NCI-H2171 treated with DMSO at 0.1 percent for 48 hours (cell line): ENCODE data around the gene GLDC.
"Not testable (repeated sequence)": the region's sequence is repeated elsewhere in the genome, so short reads cannot be mapped to it uniquely, and the experiment has no call there.

Experiments
- DNase-seq: peaks from one replicate; lab custom pipeline; 2025; lab: John Stamatoyannopoulos, UW

GLDC gene

DNA sequence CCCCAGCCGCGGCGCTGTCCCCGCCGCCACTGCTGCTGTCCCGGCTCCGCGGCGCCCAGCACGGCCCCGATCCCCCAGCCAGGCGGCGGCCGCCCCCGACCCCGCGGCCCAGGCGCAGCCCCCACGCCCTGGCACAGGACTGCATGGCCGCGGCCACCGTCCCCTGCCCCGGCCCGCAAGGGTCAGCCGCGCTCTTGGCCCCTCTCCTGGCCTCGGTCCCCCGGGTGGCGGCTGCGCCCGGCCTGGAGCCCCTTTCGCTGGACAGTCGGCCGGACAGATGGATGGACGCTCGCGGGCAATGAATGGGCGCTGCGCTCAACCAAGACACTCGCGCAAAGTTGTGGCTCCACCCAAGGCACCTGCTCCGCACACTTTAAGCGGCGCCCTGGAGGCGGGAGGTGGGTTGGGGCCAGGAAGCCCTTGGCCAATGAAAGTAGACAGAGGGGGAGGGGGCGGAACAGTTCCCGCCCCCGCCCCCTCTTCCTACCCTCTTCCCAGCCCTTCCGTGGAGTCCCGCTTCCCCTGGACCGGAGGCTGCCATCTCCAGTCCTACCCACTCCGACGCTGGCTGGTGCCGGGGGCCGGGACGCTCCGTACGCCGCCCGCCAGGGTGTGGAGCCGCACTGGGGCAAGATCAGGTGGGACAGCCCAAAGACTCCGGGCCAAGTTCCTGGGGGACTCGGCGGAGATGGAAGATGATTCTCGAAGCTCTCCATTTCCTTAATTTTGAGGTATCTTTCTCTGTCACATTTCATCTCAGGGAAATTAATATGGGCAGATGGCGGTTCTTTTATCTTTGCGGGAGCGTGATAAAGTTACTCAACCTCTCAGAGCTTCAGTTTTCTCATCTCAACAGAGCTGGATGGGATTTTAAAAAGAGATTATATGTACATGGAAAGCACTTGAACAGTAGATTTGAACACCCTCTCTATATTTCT is at the start of gene GLDC:
Gene GLDC (minus strand): TSS at position 375 of the 938 bp plus-strand sequence. CDS start 230 bp downstream, at position 145.
- peak; percentile 78 for DNase-seq

DNA sequence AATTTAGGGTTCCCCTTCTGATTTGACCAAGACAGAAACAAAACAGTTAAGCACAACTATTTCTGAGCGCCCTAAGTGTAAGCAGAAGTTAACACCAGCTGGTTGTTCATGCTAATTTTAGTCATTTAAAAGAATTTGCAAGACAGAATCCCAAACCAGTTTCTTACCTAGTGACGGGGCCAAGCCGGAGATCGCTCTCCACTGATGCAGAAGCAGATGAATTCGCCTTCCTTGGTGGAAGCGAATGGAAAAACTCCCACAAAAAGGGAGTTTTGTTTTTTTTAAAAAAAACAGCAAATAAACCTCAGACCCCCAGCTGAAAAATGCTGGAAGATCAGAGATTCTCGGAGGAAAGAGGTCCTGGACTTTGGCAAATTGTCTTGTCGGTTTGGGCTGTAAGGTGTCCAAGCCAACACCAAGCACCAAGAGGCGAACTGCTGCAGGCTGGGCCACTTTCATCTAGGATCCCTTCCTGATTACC is 47.4 kb upstream of the GLDC start:
- DNase-seq, result no peak

DNA sequence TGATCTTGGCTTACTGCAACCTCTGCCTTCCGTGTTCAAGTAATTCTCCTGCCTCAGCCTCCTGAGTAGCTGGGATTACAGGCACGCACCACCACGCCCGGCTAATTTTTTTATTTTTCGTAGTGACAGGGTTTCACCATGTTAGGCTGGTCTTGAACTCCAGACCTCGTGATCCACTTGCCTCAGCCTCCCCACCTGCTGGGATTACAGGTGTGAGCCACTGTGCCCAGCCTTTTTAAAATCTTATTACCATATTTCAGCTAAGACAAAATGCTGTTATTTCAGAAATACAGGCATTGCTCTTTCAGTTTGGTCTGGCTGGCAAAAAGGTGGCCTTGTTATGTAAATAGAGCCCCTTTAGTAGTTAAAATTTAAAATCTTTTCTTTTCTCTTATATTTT is 46.9 kb upstream of the GLDC start:
- no peak for DNase-seq

DNA sequence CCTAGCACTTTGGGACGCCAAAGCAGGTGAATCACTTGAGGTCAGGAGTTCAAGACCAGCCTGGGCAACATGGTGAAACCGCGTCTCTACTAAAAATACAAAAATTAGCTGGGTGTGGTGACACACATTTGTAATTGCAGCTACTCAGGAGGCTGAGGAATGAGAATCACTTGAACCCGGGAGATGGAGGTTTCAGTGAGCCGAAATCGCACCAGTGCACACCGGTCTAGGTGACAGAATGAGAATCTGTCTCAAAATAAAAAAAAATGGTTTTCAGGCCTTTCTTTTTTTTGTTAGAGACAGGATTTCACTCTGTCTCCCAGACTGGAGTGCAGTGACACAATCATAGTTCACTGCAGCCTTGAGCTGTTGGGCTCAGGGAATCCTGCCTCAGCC is 45.1 kb upstream of the GLDC start:
- DNase-seq, result not testable (repeated sequence)

DNA sequence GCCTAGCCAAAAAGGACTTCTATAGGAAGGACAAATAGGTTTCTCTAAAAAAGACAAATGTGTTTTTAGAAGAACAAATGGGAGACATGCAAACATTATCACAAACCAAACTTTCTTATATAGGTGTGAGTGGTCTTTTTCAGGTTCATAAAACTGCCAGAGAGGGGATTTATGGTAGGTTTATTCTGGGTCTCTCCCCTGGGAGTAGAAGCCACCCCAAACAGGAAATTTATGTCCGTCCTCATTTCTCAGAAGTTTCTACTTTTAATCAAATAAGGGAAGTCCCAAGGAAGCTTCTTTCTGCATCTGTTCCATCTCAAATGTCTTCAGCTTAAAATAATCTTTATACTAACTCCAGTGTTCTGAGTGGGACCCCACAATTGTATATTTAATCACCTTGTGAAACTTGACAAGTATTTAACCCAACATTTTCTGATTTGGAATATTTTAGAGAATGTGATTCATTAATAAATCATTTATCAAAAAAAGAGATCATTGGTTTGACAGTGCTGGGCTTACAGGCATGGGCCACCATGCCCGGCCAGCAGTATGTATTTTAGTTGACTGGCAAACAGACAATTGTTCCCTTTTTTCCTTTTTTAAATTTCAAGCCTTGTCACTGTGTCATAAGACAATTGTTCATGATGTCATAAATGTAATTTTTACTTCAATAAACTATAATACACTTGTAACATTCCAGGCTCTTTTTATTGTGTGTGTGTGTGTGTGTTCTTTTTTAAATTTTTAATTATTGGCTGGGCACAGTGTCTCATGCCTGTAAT is 44.6 kb upstream of the GLDC start:
- DNase-seq, result no peak

DNA sequence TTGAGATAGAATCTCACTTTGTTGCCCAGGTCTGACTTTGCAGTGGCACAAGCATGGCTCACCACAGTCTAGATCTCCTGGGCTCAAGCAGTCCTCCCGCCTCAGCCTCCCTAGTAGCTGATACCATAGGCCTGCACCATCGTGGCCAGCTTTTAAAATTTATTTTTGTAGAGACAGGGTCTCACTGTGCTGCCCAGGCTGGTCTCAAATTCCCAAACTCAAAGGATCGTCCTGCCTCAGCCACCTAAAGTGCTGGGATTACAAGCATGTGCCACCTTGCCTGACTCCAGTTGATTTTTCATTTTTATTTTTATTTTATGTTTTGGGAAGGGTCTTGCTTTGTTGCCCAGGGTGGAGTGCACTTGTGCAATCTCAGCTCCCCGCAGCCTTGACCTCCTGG is 41.7 kb upstream of the GLDC start:
- DNase-seq, result no peak

DNA sequence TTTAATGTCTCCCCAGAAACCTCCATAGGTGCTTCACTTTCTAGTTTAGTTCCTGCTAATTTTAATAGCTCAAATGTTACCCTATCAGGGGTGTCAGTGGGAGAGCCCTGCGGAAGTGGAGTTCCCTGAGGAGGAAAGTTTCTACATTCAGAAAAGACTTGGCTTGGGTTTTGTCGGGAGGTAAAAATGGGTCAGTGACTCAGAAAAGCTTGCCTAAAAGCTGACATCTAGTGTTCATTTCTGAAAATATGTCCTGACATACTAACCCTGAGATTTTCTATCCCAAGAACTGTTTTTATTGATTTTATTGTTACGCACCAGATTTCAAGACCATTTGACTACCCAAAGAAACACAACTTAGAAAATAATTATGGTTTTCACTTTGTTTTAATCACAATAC is 40.9 kb upstream of the GLDC start:
- DNase-seq, result no peak

DNA sequence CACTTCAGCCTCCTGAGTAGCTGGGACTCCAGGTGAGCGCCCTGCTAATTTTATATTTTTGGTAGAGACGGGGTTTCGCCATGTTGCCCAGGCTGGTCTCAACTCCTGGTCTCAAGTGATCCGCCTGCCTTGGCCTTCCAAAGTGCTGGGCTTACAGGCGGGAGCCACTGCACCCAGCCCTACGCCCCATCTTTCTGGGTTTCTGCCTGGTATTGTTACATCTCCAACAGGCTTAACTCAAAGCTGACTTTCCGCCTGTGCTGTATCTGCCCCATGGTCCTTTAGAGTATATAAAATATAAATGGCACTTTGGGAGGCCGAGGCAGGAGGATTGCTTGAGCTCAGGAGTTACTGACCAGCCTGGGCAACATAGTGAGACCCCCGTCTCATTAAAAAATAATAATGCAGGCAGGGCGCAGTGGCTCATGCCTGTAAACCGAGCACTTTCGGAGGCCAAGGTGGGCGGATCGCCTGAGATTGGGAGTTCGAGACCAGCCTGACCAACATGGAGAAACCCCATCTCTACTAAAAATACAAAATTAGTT is 36.5 kb upstream of the GLDC start:
- DNase-seq, result no peak

DNA sequence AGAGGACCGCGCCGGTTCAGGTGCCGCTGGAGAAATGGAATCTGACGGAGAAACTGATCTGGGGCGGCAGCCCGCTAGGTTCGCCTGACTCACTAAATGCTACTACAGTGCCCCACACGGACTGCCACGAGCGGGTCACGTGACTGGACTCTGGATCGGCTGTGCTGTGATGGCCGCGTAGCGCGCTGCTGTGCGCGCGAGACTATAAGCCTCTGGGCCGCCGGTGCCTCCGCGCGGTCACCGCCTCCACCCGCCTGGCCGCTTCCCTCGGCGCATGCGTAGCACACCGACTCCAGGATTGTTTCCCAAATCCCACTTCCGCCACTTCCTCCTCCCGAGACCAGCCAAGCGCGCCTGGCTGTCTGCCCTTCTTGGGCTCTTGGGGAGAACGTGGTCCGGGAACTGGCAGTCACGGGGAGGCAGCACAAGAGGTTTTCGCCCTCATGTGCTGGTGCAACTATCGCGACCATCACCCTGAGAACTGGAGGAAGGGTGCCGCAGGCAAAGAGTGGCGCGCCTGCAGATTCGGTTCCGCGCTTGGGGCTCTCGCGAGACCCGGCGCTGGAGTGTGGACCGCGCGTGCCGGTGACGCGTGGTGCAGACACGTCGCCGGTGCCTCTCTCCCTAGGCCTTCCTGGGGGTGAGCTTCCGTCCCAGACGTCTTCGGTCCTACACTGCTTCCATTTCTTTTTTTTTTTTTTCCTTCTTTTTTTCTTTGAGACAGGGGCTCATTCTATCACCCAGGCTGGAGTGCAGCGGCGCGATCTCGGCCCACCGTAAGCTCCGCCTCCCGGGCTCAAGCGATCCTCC is 35.8 kb upstream of the GLDC start:
- peak; percentile 92 for DNase-seq

DNA sequence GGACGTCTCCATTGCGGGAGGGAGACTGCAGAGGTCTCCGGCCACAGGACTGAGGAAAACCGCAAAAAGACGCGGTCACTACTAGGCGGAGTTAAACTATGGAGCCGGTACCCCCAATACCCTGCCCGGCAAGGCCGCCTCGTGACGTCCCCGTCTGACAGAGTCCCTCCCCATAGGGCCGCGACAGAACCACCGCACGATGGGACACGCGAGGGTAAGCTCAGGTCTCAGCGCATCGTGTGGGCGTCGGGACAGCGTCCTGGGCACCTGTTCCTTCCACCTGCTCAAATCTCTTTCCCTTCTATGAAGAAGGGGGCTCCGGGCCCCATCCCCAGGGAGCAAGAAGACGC is 35.2 kb upstream of the GLDC start:
- no peak for DNase-seq

DNA sequence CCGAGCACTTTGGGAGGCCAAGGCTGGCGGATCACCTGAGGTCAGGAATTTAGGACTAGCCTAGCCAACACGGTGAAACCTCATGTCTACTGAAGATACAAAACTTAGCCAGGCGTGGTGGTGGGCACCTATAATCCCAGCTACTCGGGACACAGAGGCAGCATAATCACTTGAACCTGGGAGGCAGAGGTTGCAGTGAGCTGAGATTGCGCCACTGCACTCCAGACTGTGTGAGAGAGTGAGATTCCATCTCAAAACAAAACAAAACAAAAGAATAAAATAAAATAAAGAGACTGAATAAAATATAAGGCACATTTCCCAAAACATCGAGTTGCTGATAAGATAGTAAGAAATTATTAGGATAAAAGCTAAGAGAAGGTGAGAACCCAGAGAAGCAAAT is 32.3 kb upstream of the GLDC start:
- DNase-seq, result no peak

DNA sequence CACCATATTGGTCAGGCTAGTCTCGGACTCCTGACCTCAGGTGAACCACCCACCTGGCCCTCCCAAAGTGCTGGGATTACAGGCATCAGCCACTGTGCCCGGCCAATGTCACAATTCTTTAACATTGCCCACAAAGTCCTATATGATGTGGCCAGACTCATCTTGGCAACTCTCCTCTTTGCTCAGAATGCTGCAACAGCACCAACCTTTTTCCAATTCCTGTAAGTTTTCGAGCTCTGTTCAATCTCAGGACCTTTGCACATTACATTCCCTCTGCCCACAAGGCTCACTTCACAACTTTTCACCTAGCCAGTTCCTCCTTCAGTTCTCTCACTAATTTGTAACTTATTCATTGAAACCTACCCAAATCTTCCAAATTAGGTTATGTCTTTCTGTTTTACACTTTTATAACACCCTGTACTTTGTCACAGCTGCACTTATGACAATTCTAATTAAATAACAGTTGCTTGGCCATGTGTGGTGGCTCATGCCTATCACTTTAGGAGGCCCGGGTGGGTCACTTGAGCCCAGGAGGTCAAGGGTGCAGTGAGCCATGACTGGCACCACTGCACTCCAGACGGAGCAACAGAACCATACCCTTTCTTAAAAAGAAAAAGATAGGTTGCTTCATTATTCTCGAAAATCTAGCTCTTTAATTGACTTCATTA is 30.9 kb upstream of the GLDC start:
- DNase-seq, result no peak

DNA sequence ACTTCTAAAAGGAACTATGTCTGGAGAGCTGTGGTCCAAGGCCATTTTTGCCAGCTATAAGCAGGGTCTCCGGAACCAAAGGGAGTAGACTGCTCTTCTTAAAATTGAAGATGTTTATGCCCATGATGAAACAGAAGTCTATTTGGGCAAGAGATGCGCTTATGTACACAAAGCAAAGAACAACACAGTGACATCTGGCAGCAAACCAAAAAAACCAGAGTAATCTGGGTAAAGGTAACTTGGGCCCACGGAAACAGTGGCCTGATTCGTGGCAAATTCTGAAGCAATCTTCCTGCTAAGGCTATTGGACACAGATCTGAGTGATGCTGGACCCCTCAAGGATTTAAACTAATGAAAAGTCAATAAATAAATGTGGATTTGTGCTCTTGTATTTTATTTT is 29.7 kb upstream of the GLDC start:
- no peak for DNase-seq

DNA sequence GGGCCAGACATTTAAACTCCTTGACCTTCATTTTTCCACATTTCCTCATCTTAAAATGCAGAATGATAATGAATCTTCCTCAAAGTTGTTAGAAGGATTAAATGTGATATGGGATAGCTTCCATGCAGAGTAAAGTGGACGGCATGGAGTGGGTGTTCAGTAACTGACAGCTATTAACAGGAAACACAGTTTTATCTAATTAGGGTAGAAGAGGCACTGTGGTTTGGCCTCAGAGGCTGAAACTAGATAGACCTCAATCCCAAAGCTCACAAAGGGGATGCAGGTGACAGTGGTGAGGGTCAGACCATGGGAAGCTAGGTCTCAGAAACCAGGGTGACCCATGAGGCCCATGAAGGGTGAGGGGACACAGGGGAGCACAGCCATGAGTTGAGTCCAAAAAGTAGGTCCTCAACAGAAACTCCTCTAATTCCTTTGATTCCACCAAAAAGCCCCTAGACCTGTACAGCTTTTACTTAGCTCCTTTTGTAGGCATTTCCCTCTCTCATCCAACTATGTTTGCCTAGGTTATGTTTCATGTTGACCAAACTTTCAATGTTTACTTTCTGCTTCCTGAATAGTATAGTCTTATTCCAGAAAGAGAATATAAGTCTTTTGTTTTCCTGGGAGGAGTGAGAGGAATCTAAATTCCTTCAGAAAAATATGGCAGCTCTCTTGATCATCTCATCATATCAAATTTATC is 27.9 kb upstream of the GLDC start:
- DNase-seq, result no peak

DNA sequence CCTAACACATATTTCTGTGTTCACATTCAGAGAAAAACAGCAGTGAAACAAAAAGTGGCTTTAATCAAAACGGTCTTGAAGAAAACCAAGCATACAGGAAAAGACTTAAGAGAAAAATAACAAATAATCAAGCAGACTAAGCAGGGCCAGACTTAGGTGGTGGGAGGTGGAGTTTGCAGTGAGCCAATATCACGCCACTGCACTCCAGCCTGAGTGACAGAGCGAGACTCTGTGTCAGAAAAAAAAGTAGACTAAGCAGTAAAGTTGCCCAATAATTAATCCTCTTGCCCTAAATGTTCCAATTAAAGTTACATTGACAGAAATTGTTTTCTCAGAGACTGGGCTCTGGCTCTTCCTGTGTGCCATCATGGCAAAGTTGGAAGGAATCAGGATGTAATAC is 26.6 kb upstream of the GLDC start:
- DNase-seq, result no peak

DNA sequence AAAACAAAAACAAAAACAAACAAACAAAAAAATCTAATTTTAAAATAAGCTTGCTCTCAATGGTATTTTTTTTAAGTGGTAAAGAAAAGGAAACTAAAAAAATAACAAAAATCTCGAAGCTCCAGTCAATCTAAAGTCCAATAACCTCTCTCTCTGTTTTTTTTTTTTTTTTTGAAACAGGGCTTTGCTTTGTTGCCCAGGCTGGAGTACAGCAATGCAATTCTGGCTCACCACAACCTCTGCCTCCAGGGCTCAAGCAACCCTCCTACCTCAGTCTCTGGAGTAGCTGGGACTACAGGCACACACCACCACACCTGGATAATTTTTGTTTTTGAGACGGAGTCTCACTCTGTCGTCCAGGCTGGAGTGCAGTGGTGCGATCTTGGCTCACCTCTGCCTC is 25.9 kb upstream of the GLDC start:
- DNase-seq, result no peak

DNA sequence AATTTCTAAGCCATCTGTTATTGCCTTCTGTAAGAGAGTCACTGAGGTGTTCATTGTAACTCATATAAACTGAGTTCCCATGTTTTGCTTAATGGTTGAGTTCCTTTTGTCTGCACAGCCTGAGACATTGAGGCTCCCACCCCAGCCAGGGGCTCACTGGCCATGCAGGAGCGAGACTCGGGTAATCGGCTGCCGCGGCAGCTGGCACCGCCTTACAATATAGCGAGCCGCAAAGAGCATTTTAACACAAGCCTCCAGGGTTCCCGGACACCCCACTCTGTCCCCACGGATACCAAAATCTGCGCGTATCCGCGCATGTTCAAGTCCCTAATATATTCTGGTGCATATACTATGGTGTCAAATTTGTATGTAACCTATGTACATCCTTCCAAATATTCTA is 24.4 kb upstream of the GLDC start:
- DNase-seq, result no peak

DNA sequence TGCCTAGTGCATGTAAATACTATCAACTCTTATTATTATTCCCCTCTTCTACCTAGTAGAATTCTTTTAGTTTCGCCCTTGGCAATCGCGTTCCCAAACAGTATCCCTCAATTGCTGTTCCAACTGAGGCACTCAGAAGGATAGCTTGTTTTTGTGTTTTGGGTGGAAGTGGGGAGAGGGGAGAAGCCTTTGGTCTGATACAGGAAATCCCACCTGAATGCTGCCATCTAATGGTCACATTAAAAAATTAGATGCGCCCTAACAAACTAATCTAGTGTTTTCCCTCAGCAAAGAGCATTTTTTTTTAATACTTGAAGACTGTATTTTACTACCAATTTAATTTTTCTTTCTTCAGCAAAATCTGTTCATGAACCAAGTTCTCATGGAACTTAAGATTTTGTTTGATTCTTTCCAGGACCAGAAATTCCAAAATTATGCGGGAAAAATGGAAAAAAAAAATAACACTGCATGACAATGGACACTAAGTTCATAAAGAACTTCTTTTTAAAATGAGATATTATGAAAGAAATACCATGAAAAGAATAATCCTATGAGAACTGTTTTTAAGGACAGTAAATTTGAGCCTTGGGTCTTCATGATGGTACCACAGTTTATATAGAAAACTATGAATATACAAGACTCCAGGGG is 22.2 kb upstream of the GLDC start:
- DNase-seq, result peak; percentile 9

DNA sequence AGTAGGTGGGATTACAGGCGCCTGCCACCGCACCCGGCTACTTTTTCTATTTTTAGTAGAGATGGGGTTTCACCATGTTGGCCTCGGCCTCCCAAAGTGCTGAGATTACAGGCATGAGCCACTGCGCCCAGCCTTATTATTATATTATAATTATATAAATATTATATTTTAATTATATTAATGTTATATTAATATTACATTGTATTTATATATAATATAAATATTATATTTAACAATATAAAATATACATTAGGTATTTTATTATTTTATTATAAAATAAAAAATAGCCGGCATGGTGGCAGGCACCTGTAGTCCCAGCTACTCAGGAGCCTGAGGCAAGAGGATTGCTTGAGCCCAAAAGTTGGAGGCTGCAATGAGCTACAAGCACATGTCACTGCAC is 21.6 kb upstream of the GLDC start:
- no peak for DNase-seq

DNA sequence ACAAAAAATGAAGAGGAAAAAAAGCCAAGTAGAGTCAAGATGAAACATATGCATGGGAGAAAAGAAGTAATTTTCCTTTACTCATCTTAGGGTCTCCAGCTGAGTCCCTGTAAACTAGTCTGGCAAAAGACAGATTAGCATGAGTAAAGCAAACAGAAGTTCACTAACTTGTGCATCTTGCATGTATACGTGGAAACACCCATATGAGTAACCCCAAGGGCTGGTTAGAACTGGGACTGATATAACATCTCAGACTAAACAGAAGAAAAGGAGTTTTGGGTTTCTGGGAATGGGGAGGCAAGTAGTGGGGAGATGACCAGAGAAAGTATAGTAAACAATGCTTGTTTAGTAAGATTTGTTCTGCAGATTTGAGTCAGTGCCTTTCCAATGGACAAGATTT is 20.1 kb upstream of the GLDC start:
- no peak for DNase-seq
